NCI-H69 (cell line): ENCODE results near the gene SGCG.
"Not testable (repeated sequence)": the region's sequence is repeated elsewhere in the genome, so short reads cannot be mapped to it uniquely, and the experiment has no call there.

ENCODE experiments used
- DNase-seq: peaks from one replicate; lab custom pipeline; 2025; lab: John Stamatoyannopoulos, UW

SGCG gene

DNA sequence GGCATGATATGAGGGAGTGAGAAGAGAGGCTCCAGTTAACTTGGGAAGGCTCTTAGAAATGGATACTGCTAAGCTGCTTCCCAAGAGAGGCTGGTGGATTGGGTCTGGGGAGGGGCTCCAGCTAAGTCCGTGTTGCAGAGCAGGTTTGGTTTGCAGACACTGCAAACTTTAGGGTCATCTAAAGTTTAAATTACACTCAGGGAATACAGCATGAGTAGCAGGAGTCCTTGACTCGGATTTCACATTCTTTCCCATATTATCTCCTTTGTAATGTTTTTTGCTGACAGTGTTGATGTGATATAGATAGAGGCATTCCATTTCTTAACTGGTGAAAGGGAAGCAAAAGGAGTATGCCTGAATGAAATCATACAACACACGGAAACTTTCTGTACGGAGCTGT, 31.9 kb downstream of the SGCG start:
- DNase-seq, result no peak

DNA sequence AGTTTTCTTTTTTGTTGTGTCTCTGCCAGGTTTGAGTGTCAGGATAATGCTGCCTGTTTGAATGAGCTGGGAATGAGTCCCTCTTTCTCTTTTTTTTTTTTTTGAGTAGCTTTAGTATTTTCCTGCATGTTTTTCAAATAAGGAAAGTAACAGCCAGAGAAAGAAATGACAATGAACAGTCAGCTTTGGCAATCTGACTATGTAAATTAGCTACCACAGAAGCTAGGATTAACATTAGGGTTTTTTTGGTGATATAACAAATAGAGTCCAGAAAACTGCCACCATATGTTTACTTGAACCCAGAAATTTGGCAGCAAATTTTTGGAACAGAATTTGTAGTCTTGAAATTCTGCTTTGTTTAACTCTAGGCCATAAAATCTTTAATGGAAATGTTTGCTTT, 50.5 kb downstream of the SGCG start:
- DNase-seq, result no peak

DNA sequence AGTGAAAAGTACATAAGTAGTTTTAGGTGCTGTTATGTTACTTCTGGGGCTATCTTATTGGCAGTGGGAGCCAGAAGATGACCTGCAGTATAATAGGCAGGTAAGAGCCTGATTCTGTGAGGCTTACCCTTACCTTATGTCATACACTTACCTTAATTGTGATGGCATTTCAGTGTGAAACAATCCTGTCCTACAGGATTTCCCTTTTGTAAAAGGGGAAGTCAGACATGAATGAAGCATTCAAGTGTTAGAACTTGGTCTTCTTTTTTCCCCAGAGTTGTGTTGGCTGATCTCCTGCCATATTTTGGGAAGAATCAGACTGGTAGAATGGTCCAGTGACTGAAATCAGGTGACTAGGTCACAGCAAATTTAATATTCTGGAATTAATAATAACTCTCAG, 55.2 kb downstream of the SGCG start:
- DNase-seq, result no peak

DNA sequence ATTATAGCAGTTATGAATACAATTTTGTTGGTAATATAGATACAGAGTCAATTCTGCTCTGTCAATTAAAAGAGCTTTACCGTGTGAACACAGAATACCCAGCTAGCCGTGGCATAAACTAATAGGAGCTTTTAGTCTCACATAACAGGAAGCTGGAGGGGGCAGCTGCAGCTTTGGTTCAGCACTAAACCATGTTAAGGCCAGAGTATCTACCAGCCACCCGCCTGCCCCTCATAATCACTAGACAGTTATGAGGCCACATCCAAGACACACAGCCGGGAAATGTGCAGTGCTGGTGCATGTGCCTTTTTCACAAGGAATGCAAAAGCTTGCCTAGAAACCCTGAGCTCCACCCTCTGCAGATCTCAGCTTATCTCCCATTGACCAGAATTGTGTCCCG, 62.3 kb downstream of the SGCG start:
- DNase-seq, result no peak

DNA sequence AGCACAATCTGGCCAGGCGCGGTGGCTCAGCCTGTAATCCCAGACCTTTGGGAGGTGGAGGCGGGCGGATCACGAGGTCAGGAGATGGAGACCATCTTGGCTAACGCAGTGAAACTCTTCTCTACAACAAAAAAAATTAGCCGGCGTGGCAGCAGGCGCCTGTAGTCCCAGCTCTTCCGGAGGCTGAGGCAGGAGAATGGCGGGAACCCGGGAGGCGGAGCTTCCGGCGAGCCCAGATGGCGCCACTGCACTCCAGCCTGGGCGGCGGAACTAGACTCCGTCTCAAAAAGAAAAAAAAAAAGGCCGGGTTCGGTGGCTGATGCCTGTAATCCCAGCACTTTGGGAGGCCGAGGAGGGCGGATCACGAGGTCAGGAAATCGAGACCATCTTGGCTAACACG, 67.6 kb downstream of the SGCG start:
- not testable (repeated sequence) for DNase-seq

DNA sequence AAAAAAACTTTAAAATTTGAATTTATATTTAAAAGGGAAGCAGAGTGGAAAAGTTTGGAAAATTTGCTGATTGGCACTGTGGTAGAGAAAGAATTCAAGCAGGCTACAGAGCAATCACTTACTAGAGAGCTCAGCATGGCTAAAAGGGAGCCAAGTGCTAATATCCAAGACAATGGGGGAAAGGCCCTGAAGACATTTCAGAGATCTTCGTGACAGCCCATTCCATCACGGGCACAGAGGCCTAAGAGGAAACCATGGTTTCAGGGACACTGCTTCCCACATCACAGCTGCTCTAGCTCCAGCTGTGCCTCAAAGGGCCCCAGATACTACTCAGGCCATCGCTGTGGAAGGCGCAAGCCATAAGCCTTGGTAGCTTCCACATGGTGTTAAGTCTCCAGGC, 73.7 kb downstream of the SGCG start:
- no peak for DNase-seq

DNA sequence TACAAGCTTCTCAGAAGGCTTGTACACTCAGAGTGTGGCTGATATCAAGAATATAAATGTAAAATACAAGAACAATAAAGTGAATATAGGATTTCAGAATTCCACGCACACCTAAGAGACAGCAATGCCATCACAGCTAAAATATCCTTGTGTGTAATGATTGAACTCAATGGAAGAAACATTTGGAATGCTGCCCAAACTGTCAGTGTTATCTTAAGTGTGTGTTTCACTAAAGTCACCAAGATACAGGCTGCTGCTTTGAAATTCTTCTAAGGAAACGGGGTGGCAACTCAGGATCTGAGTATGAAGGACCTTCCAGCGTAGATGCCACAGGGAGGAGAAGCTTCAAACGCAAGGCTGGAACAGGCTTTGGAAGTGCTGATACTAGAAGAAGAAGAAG, 86.8 kb downstream of the SGCG start:
- DNase-seq, result no peak

DNA sequence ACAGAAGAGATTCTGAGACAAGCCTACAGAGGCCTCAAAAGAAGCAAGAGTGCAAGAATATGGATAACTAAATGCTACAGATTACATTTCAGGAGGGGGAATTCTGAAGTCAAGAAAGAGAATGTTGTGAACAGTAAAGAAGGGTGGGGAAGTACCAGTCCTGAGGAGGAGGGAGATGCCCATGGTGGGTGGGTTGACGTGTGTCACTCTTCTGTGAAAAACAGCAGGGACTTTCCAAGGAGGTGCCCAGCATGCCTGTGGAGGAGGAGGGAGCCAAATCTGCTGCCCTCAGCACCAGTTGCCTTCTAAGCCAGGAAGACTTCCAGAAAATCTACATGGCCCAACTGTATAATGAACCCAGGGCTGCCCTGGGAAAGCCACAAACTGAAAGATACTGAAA, 87.7 kb downstream of the SGCG start:
- DNase-seq, result no peak

DNA sequence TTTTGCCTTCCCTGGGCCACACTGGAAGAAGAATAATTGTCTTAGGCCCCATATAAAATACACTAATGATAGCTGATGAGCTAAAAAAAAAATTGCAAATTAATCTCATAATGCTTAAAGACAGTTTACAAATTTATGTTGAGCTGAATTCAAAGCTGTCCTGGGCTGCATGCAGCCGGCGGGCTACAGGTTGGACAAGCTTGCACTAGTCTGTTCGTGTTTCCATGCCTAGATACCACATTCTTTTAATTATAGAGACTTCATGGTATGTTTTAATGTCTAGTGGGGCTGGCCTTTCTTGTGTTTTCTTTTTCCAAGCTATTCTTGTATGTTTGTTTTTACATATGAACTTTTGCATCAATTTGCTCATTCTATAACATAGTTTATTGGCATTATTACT, 90.6 kb downstream of the SGCG start:
- no peak for DNase-seq

DNA sequence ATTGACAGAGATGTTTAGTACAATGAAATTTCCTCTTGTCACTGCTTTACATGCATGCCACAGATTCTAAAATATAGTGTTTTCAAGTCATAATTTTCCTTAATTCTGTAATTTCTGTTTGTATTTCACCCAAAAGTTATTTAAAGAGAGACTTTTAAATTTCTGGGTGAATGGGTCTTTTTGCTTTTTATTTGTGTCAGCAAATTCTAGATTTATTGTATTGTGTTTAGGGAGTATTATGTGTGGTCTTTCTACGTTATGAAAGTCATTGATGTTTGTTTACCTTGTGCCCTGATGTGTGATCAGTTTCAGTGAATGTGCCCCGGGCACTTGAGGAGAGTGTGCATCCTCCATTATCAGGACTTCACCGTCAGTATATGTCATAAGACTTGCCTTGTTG, 92.7 kb downstream of the SGCG start:
- no peak for DNase-seq

DNA sequence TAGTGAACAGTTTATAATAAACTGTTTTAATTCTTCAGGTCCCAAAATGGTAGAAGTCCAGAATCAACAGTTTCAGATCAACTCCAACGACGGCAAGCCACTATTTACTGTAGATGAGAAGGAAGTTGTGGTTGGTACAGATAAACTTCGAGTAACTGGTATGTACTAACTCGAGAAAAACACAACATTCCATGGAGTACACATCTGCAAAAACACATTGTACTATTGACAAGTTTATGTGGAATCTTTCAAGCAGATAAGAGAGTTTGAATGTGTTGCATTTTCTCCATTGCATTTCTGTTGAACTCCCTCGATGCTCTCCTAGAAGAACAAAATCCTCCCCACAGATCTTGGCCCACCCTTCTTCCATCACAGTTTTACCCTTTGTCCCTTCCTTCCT, 98.5 kb downstream of the SGCG start:
- DNase-seq, result no peak

DNA sequence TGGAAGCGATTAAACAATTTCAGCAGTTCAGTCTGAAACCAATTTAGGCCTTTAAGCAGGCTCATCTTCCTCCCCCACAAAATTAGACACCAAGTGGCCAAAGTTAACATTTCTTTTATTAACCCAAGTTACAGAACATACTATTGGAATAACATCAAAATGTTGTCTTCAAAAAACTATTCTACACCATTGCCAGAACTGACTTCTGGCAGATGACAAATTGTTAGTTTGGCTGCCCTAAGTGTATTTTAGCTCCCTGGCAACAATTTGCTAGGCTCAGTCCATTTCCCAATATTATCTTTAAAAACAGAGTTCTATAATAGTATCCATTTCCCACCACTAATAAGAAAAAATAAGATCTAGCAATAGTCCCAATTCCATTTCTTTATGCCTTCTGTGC, 107.8 kb downstream of the SGCG start:
- DNase-seq, result no peak

DNA sequence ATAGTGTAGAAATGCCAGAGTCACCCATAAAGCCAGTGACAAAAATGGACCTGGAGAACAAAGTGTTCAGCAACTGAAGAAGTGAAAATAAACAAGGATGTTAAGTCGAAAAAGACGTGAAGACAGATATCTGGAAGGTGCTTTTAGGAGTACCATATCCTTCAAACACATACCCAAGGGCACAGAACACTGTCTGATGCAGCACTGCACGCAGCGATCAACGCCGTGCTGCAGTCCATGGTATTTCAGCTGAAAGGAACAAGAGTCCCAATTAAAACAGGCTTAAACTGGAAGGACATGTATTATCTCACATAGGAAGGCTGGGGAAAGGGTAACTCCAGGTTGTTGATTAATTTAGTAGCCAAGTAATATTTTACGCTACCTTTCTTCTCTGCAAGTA, 108.2 kb downstream of the SGCG start:
- DNase-seq, result no peak

DNA sequence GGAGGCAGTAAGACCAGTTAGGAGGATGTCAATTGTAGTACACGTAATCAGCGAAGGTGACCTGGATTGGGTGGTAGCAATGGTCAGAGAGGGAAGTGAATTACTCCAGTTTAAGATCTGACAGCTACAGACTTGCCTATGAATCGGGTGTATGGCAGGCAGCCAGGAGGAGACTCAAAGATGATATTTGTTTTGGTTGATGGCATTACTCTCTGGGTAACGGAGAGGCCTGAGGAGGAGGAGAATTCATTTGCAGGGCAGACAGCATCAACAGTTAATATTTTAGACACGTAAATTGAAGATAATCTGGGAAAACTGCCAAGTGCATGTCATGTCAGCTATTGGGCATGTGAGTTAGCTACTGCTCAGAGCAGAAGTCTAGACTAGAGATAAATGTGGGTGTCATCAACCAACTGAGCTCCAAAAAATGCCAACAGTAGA, 109.2 kb downstream of the SGCG start:
- DNase-seq, result peak; percentile 4

DNA sequence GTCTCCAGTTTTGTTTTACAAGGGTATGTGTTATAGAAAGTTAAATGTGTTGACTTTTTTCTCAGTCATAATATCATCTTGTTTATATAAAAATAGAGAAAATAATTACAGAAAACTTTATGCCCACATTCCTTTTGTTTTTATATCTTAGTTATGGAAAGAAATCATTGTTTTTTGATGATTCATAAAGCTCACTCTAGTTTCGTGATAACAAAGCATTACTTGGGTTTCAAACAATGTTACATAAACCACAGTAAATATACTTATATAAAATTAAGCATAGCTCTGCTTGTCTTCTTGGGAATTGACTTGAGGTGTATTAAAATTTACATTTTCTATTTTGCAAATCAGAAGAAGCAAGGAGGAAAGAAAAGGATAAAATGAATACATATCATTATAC, 111.8 kb downstream of the SGCG start:
- DNase-seq, result no peak

DNA sequence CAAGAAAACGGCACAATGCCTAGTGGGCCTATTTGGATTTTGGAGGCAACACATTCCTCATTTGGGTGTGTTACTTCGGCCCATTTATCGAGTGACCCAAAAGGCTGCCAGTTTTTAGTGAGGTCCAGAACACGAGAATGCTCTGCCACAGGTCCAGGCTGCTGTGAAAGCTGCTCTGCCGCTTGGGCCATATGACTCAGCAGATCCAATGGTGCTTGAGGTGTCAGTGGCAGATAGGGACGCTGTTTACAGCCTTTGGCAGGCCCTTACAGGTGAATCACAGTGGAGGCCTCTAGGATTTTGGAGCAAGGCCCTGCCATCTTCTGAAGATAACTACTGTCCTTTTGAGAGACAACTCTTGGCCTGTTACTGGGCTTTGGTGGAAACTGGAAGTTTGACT, 134.1 kb downstream of the SGCG start:
- DNase-seq, result not testable (repeated sequence)

DNA sequence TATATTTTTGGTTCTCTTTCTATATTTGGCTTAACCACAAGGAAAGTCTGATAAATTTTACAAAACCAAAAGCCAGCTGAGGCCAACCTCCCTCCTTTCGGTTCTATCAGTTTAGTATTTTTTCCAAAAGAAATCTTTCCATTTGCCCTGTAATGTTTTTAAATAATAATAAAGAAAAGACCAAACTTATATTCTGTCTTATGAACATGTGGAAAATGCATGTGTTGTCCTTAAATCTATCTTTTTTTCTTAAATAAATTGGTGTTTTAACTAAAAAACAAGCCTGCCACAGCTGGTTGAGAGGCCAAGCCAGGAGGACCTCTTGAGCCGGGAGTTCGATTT, 139.1 kb downstream of the SGCG start:
- DNase-seq, result no peak

DNA sequence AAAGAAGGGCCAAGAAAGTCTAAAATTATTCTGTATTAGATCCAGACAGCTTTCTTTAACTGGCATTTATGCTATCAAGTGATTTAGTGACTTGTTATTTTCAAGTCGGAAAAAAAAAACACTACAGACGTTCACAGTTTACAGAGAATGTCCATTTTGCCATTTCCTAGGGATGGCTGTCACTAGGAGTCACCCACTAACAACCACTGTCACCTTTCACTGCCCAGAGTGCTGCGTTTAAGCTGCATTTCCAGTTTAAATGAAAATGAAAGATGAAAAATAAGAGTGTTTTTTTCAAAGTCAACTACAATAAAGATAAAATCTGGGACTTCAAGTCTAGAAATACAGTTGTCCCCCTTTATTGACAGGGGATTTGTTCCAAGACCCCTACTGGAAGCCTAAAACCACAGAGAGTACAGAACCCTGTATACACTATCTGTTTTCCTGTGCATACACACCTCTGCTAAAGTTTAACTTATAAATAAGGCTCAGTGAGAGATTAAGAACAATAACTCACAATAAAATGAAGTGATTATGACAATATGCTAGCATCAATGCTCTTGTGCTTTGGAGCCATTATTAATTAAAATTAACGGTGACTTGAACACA, 140.3 kb downstream of the SGCG start:
- DNase-seq, result no peak

DNA sequence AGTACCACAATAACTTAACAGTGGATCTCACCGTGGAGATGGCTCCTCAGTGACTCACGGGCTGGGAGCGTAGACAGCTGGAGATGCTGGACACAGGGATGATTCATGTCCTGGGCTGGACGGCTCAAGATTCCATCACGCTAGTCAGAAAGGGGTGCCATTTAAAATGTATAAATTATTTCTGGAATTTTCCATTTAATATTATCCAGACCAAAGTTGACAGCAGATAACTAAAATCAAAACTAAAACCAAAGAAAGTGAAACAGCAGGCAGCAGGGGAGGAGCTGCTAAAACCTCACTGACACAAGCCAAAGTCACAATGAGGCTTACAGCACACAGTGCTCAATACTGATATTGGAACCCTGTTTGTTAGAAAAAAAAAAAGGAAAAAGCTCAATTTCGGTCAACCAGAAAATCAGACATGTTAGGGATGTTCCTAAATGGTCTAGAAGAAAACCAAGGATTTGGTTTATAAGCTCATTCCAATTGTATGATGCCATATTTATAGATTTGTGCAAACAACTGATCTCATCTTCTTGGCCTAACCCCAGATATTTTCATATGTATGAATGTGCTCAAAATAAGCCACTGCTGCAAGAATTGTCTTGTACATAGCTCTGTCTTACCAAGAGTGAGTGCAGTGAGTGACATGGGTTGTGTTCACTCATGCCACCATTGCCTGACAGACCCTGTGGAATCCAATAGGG, 140.9 kb downstream of the SGCG start:
- no peak for DNase-seq

DNA sequence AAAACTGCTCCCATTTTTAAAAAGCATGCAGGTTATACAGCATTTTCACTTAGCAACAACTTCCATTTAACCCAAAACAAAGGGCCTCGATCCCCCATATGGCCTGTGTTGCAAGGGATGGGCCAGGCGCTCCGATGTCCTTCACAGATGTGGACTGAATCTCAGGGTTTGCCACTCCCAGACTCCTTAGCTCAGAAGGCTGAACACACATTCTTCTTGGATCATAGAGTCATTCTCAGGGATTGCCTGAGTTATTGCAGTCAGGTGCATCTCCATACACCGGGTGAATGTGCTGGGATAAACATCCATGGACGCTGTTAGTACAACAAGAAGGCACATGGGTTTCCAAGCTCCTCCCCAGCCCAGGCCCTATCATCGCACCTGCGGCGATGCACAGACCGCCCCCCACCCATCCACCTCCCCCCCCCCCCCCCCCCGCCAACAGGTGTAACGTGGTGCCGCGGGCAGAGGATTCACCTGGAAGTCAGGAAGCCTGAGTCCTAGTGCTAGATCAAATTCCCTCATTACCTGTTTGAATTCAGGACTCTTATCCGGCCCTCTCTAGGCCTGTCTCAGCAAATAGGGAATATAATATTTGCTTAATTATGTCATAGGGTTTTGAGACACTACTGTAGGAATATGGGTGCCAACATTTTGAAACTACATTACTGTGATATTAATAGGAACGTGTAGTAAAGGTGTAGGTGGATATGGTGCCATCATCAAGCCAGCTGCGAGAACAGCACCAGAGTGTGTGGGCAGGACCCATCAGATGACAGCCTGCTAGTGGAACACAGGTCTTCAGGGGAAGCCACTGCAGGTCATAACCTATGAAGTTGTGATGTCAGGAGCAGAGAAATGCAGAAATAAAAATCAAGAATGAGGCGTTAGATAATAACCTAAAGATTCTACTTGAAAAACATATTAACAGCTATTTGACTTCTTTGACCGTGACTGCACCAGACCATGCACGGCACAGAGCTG, 141.9 kb downstream of the SGCG start:
- DNase-seq, result no peak

DNA sequence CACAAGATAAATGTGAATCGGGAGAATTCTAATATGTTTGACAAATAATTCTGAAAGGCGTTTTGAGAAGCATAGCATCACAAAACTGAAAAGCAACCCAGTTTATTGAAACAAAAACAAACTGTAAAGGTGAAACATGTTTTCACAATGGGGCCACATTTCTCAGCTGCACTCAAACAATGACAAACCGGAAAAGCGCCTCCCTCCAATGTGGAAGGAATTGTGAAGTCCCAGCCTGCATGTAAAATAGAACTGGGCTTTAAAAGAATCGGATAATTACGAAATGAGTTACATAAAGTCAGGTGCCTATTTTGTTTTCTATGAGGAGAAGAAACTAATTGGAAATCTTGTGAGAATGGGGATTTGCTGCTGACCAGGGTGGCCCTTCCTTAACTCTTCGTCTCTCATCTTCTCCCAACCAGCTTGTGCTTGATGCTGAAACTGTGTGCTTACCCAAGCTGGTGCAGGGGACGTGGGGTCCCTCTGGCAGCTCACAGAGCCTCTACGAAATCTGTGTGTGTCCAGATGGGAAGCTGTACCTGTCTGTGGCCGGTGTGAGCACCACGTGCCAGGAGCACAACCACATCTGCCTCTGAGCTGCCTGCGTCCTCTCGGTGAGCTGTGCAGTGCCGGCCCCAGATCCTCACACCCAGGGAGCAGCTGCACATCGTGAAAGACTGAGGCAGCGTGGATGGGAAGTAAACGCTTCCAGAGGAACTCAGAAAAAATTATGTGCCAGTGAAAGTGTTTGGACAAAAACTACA, 143.3 kb downstream of the SGCG start:
- no peak for DNase-seq

DNA sequence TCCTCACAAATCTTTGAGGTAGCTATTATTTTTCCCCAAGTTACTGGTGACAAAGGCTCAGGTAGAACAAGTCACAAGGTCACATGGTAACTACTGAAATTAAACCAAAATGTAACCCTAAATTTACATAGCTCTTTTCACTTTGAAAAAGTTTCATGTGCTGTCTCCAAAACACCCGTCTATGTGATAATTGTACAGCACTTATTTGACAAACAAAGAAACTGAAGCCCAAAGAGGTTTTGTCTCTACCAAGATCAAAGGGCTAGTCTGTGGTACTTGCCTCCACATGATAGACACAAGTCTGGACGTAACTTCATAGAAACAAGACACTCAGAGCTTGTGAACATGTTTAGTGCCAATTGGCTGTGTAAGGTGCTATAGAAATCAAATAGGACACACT, 144.4 kb downstream of the SGCG start:
- DNase-seq, result no peak
